ENCODE measurements around the gene MYO9A.

GRCh38 chr15:71880276-71880675 lies 237.7 kb downstream of the MYO9A start:
- TF ChIP-seq, protein P1, sequence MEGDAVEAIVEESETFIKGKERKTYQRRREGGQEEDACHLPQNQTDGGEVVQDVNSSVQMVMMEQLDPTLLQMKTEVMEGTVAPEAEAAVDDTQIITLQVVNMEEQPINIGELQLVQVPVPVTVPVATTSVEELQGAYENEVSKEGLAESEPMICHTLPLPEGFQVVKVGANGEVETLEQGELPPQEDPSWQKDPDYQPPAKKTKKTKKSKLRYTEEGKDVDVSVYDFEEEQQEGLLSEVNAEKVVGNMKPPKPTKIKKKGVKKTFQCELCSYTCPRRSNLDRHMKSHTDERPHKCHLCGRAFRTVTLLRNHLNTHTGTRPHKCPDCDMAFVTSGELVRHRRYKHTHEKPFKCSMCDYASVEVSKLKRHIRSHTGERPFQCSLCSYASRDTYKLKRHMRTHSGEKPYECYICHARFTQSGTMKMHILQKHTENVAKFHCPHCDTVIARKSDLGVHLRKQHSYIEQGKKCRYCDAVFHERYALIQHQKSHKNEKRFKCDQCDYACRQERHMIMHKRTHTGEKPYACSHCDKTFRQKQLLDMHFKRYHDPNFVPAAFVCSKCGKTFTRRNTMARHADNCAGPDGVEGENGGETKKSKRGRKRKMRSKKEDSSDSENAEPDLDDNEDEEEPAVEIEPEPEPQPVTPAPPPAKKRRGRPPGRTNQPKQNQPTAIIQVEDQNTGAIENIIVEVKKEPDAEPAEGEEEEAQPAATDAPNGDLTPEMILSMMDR (IDR thresholded peaks at IDR 0.05) = no peak
- no peak for TF ChIP-seq POLR2A (IDR thresholded peaks at IDR 0.05)
